Measurements from ENCODE around the gene WWOX. TPM values are rescaled to one million over a fixed set of nuclear protein-coding genes. Genes with fewer than 3 reads are reported as not detected.

The WWOX gene
- total RNA-seq, 1 donor from 2014 or later: 8.9 TPM

- Histone ChIP-seq H3K4me3 (no peak overlapping the region), H3K27ac (replicated peaks) (no peak overlapping the region), H3K9me3 (replicated peaks) (no peaks in the 10 kb centered on the region), H3K27me3 (ENCODE audit: low read depth) (no peaks in the 10 kb centered on the region), H3K4me1 (no peaks in the 10 kb centered on the region), H3K36me3 (no peaks in the 10 kb centered on the region)
- no peak for TF ChIP-seq CTCF (IDR thresholded peaks at IDR 0.05; ENCODE audit: borderline replicate concordance)
- intact Hi-C loops (cut with micrococcal nuclease): no loop called here
- DNase-seq: no peak
Observed at GRCh38 chr16:78284957-78285434, 185.5 kb downstream of the WWOX start.

- Histone ChIP-seq H3K36me3 (no peaks in the 10 kb centered on the region), H3K4me1 (no peaks in the 10 kb centered on the region), H3K27ac (replicated peaks) (no peak overlapping the region), H3K9me3 (replicated peaks) (no peaks in the 10 kb centered on the region), H3K4me3 (no peak overlapping the region), H3K27me3 (ENCODE audit: low read depth) (no peaks in the 10 kb centered on the region)
- TF ChIP-seq CTCF (IDR thresholded peaks at IDR 0.05; ENCODE audit: borderline replicate concordance): no peak
- no peak for DNase-seq
- intact Hi-C loops (cut with micrococcal nuclease): no loop called here
Observed at GRCh38 chr16:78285437-78285922, 186.0 kb downstream of the WWOX start.

GRCh38 chr16:78286065-78286464 lies 186.6 kb downstream of the WWOX start:
- H3K27me3 ChIP-seq (ENCODE audit: low read depth): no peaks in the 10 kb centered on the region
- no peaks in the 10 kb centered on the region for H3K4me1 ChIP-seq
- intact Hi-C loops (cut with micrococcal nuclease): no loop called here
- no peak for DNase-seq
- H3K4me3 ChIP-seq: no peak overlapping the region
- no peaks in the 10 kb centered on the region for H3K9me3 ChIP-seq (replicated peaks)
- no peak overlapping the region for H3K27ac ChIP-seq (replicated peaks)
- H3K36me3 ChIP-seq: no peaks in the 10 kb centered on the region
- TF ChIP-seq CTCF (IDR thresholded peaks at IDR 0.05; ENCODE audit: borderline replicate concordance): no peak

GRCh38 chr16:78288888-78289287 lies 189.4 kb downstream of the WWOX start:
- TF ChIP-seq CTCF (IDR thresholded peaks at IDR 0.05; ENCODE audit: borderline replicate concordance): no peak
- Histone ChIP-seq H3K27ac (replicated peaks) (no peak overlapping the region), H3K36me3 (no peaks in the 10 kb centered on the region), H3K9me3 (replicated peaks) (no peaks in the 10 kb centered on the region), H3K27me3 (ENCODE audit: low read depth) (no peaks in the 10 kb centered on the region), H3K4me1 (no peaks in the 10 kb centered on the region), H3K4me3 (no peak overlapping the region)
- DNase-seq: no peak
- intact Hi-C loops (cut with micrococcal nuclease): no loop called here

GRCh38 chr16:78289373-78289772 lies 189.9 kb downstream of the WWOX start:
- Histone ChIP-seq H3K36me3 (no peaks in the 10 kb centered on the region), H3K4me1 (no peaks in the 10 kb centered on the region)
- intact Hi-C loops (cut with micrococcal nuclease): no loop called here

More at GRCh38 chr16:78289373-78289772, 189.9 kb downstream of the WWOX start:
- Histone ChIP-seq H3K9me3 (replicated peaks) (no peaks in the 10 kb centered on the region), H3K4me3 (no peak overlapping the region), H3K27me3 (ENCODE audit: low read depth) (no peaks in the 10 kb centered on the region), H3K27ac (replicated peaks) (no peak overlapping the region)
- DNase-seq: no peak
- no peak for TF ChIP-seq CTCF (IDR thresholded peaks at IDR 0.05; ENCODE audit: borderline replicate concordance)

All from left ventricle myocardium inferior (tissue), 1 donor.